Astrocyte (in vitro differentiated cells and primary cell): Measurements from ENCODE around the gene ORMDL1.

Experiments used
- CTCF ChIP-seq: IDR thresholded peaks from 2 replicates; pipeline ENCODE4 v1.5.1; 2011; ENCODE audit warnings: low read depth, mild to moderate bottlenecking, inconsistent platforms, low read length, moderate library complexity; ENCODE audit not compliant: insufficient read depth
- EZH2 ChIP-seq: IDR thresholded peaks from 2 replicates; pipeline ENCODE4 v1.6.1; 2012; ENCODE audit warnings: mild to moderate bottlenecking, low read length, inconsistent platforms; ENCODE audit not compliant: insufficient read depth

- TF ChIP-seq CTCF, result no peak
- no peak for TF ChIP-seq EZH2
These were observed 20.1 kb downstream of the ORMDL1 start for GRCh38 chr2:189763908-189764661.
